Stimulated activated CD4-positive, alpha-beta T cell treated with anti-CD3 and anti-CD28 coated beads, Interleukin-2, amount 100 ng/mL, for 4 hours (primary cell): ENCODE results near the gene GSN.

ENCODE experiments used
- DNase-seq: peaks from one replicate; pipeline ENCODE4 v3.0.0-alpha.2; 2020; ENCODE audit warnings: low read depth

The GSN gene

DNA sequence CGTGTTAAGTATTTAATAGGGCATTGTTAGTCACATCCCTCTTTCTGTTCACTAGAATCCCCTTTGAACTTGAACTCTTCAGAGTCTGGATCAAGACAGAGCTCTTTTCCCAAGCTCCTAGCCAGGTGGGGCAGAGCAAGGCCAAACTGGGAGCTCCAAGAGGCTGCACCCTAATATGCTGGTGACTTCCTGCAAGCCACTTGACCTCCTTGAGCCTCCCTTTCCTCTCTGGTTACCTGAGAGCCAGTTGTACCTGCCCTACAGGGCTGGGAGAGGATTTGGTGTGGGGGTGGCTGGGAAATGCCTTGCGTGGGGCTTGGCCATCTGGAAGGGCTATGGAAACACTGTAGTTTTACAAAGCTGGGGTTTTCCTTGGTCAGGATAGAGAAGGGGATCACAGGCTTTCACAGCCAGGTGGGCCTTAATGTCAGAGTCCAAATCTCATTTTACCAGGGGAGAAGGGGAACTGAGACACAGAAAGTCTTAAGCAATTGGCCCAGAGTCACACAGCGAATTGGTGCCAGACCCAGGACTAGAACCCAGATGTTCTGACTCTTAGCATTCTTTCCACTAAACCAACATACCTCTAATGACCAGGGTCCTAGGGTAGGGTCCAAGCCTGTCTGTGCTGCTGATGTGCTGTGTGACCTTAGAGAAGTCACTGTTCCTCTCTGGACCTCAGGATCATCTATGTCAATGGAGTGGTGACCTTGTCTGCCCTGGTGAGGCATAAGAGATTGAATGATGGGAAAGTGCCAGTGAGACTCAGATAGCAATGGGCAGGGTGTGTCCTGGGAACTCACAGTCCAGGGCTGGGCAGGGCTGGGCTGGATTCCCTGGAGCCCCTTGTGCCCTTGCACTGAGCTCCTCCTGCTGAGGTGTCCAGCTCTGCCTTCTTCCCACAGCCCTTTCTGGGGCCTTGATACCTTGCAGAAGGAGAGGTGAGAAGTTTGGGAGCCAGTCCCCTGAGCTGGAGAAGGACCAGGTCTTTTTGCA is 35.8 kb downstream of the GSN start:
- no peak for DNase-seq

DNA sequence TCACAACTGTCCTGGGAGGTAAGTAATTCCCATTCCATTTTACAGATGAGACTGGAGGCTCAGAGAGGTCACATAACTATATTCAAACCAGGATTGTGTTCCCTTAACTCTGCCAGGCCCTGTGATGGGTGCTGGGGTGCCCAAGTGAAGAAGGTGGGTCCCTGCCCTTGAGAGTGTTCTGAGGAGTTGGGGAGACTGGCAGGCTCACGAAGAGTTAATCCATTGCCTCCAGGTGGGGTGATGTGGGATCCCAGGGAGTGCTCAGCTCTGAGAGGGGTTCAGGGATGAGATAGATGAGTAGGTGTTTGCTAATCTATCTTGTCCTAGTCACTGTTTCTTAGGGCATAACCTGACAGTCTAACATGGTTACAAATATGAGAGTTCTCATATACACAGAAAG is 36.7 kb downstream of the GSN start:
- no peak for DNase-seq

DNA sequence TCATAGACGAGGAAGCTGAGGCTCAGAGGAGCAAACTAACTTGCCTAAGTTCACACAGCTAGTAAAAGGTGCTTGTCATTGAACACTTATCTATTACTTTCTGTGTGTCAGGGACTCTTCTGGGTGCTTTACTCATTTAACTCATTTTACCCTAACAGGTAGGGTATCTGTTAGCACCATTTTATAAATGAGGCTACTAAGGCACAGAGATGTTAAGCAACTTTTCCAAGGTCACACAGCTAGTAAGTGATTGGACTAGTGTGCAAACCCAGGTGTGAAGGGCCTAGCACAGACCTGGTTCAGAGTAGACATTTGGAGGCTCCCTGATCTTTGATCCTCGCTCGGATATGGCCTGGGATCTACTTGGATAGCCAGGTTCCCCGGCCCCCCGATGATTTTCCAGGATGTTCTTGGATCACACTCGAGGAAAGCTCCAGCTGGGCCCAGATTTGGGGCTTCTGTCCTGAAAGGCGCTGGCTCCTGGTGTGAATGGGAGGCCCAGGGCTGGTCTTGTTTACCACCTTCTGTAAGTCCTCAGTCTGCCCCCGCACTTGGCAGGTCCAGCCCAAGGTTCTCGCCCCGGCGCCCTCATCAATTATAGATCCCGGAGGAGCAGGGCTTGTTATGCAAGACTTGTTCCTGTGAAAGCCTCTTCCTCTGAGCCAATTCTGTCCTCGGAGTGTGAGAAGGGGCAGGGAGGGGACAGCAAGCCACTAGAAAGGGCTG is 37.5 kb downstream of the GSN start:
- no peak for DNase-seq

DNA sequence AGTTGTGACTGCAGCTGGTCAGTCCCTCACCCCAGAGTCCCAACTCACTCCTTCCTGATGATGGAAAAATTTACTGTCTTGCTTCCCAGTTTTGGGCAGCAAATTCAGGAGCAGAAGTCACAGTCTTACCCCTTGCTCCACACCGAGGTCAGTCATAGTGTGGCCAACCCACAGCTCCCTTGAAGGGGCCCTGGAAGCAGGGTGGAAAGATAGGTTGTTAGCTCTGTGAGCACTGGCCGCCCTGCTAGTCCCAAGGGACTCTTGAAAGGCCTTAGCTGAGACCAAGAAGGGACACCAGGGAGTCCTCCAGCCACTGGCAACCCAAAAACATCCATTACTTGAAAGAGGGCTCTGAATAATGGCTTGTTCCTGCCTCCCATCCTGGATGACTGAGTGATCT is 40.0 kb downstream of the GSN start:
- DNase-seq, result no peak

DNA sequence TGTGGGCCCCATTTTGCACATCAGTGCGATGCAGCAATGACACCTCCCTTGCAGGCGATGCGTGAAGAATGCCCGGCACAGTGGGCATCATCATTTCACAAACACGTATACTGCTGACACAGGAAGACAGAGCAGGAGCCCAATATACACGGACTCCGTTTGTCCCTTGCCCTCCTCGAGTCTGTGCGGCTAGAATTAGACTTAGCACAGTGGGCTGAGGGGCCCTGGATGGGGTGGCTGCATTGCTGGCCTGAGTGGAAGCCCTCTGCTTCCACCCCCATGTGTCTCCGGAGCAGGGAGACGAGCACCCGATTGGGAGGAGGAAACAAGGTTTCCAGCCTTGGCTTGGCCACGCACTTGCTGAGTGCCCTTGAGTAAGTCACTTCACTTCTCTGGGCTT is 40.8 kb downstream of the GSN start:
- no peak for DNase-seq

DNA sequence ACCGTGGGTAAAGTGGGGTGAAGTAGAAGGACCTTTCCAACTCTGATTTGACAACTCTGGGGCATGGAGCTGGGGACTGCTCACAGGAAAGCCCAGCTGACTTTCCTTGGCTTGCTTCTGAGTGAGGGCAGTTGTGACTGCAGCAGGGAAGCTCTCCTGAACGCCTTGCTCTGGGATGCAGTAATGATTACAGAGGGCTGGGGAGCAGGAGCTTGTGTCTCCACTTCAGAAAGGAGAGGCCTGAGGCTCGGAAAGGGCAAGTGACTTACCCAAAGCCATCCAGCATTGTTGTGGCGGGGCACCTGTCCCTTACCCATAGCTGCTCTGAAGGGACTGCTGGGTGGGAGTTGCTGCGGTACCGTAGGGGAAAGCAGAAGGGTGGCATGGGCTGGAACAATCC is 41.2 kb downstream of the GSN start:
- no peak for DNase-seq

DNA sequence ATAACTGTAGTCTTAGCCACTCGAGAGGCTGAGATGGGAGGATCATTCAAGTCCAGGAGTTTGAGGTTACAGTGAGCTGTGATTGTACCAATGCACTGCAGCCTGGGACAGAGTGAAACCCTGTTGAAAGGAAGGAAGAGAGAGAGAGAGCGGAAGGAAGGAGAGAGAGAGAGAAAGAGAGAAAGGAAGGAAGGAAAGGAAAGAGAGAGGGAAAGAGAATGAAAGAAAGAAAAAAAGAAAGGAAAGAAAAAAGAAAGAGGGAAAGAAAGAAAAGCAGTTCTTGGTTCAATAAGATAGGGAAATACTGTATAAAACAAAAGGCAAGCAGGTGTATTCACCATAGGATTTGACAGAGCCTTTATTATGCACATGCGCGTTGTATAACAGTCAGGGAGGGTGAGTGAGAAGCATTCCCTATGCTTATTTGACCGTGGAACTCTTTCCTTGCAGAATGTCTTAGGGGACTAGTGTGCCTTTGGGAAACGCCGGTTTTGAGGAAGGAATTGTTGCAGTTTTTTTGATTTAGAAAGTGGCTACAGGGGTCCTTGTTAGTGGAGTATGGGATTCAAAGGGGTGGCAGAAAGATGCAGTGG is 42.0 kb downstream of the GSN start:
- DNase-seq, result no peak

DNA sequence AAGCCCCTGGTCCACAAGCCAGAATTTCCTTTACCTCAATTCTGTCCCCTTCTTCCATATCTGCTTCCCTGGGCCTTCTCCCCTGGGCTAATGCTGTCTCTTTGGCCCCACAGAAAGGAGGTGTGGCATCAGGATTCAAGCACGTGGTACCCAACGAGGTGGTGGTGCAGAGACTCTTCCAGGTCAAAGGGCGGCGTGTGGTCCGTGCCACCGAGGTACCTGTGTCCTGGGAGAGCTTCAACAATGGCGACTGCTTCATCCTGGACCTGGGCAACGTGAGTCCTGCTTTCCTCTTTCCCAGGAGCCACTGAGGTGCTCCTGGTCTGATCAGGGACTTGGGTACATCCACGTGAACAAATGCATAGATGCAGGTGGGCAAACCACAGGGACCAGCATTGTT is 42.6 kb downstream of the GSN start:
- no peak for DNase-seq

DNA sequence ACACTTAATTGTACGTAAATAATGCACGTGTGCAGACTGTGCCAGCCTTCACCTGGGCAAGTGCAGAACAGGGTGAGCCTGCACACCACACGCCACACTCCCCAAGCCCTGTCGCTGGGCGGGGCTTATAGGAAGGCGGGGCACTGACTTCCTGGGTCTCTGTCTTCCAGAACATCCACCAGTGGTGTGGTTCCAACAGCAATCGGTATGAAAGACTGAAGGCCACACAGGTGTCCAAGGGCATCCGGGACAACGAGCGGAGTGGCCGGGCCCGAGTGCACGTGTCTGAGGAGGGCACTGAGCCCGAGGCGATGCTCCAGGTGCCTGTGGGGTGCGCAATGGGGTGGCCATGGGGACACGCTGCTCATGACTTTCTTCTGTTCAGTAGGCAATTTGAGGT is 44.2 kb downstream of the GSN start:
- DNase-seq, result no peak

DNA sequence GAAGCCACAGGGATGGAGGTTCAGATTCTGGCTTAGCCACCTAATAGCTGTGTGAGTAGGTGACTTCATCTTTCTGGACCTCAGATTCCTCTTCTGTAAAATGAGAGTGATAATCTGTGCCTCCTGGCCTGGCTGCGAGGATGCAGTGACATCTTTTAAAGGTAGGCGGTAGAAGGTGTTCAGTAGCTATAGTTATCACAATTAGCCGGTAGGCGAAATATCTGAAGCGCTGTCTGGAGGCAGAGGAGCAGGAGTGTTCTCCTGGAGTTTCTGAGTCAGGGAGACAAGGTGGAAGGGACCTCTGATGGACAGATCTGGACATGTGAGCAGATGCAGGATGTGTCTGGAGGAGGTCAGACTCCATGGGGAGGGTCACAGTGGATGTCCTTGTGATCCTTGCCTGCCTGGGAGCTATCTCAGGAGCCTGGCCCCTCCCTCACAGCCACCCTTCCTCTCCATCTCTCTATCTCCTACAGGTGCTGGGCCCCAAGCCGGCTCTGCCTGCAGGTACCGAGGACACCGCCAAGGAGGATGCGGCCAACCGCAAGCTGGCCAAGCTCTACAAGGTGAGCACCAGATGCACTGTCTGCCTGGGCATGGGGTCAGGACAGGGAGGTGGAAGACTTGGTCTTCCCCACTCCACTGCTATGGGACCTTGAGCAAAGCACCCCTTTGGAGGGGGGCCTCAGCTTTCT is 45.6 kb downstream of the GSN start:
- DNase-seq, result no peak

DNA sequence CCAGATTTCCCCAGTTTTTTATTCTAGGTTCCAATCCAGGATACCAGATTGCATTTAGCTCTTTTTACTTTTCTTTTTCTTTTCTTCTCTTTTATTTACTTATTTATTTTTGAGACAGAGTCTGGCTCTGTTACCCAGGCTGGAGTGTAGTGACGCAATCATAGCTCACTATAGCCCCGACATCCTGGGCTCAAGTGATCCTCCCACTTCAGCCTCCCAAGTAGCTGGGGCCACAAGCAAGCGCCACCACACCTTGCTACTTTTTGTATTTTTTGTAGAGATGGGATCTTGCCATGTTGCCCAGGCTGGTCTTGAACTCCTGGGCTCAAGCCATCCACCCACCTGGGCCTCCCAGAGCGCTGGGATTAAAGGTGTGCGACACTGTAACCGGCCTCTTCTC is 48.4 kb downstream of the GSN start:
- DNase-seq, result no peak

DNA sequence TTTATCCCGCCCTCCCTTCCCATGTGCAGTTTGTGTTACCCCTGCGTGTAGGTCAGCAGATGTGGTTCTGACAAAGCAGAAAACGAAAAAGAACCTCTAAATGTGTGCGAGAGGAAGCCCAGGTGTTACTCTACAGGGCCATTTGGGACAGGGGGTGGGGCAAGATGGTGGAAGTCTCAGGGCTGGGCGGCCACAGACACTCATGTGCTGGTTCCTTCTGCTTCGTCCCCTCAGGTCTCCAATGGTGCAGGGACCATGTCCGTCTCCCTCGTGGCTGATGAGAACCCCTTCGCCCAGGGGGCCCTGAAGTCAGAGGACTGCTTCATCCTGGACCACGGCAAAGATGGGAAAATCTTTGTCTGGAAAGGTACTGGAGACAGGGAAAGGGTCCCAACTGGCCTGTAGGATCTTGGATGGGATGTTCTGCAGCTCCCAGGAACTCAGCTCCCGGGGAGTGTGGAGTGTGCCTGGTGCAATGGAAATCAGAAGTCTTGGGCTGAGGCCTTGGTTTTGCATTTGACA is 49.0 kb downstream of the GSN start:
- no peak for DNase-seq

DNA sequence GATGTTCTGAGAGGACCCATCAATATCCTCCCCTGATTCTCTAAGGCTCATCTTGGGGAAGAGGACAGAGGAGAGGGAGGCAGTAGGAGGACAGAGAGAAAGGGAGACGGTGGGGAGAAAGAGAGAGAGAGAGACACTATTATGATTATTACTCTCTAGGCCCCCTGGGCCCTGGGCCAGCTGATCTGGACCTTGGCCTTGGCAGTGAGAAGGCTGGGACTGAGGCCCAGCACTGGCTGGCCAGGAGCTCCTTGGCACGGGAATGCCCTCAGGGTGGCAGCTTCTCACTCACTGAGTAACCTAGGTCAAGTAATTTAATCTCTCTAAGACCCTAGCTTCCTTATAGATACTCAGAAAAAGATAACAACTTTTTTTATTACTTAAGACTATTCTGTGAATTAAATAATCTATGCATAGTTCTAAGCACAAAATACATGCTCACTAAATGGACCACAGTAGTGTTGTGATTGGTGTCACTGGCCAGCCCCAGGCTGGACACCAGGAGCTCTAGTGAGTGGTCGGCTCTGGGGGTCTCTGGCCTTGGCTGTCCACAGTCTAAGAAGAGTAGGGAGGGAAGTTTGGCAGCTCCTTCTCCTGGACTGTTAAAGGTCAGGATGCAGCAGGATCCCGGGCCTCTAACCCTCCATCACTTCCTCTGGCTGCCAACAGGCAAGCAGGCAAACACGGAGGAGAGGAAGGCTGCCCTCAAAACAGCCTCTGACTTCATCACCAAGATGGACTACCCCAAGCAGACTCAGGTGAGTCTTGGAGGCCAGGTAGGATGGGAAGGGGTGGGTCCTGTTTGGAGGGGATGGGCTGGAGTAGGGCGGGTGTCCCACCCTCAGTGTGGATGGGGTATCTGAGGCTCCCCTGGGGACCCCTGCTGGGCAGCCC is 50.0 kb downstream of the GSN start:
- DNase-seq, result no peak

DNA sequence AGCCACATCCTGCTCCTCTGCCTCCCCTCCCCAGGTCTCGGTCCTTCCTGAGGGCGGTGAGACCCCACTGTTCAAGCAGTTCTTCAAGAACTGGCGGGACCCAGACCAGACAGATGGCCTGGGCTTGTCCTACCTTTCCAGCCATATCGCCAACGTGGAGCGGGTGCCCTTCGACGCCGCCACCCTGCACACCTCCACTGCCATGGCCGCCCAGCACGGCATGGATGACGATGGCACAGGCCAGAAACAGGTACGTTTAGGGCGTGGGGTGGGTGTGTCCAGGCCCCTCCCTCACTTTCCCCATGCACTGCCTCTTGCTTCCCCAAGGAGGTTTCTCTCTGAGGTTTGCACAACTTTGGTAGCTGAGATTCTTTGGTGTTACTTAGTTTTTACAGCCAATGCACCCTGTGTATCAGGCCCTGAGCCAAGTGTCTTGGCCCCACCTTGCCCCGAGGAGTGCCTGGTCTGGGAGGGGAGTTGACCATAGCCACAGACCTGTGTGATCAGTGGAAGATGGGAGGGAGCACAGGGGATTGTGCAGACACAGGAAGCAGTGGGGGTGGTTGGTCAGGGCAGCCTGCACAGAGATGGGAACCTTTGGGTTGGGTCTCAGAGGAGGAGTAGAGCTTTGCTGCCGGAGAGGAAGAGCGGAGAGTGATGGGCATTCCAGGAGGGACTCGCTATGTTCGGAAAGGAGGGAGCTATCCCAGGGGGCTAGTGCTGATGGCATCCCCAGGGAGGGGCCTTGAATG is 50.8 kb downstream of the GSN start:
- no peak for DNase-seq

DNA sequence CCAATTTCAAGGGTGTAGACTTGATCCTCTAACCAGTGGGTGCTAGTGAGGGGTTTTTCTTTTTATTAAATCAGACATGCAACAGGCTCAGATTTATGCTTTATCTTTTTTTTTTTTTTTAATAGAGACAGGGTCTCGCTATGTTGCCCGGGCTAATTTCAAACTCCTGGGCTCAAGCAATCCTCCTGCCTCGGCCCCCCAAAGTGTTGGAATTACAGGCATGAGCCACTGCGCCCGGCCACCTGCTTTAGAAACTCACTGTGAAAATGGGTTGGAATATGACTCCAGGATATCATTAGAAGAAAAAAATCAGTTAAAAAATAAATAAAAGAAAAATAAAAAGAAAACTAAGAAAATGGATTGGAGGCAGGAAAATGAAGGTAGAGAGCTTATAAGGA is 51.4 kb downstream of the GSN start:
- no peak for DNase-seq

DNA sequence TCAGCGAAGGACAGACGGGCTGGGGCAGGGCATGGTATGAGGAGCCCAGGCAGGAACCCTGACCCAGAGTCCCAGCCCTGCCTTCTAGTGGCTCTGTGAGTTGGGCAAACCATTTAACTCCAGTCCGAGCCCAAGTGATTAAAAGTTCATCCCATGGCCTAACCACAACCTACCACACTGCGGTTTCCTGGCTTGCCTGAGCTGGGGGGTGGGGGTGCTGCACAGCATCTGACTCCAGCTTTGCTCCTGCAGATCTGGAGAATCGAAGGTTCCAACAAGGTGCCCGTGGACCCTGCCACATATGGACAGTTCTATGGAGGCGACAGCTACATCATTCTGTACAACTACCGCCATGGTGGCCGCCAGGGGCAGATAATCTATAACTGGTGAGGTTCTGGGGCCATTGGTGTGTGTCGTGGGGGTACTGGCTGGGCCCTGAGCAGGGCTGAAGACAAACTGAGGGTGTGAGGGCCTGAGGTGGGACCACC is 53.1 kb downstream of the GSN start:
- DNase-seq, result no peak

DNA sequence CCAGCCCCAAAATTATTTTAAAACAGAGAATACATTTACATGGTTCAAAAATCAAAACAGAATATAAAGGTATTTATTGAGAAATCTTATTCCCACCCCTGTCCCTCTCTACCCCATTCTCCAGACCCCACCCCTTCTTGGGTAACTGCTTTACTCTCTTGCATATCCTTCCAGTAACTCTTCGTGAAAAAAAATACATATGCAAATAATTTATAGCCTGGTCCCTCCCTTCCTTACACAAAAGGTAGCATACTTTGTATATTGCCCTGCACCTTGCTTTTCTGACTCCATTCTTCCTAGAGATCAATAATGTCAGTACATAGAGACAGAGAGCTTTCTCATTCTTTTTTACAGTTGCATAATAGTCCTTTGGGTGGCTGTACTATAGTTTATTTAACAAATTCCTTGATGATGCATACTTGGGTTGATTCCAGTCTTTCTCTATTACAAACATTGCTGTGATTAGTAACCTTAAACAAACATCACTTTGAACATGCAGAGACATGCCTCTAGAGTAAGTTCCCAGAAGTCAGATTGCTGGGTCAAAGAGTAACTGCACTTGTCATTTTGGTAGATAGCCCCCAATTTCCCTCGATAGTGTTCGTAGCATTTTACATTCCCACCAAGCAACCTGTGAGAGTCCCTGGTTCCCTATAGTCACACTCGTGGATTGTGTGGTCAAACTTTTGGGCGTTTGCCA is 54.2 kb downstream of the GSN start:
- no peak for DNase-seq

DNA sequence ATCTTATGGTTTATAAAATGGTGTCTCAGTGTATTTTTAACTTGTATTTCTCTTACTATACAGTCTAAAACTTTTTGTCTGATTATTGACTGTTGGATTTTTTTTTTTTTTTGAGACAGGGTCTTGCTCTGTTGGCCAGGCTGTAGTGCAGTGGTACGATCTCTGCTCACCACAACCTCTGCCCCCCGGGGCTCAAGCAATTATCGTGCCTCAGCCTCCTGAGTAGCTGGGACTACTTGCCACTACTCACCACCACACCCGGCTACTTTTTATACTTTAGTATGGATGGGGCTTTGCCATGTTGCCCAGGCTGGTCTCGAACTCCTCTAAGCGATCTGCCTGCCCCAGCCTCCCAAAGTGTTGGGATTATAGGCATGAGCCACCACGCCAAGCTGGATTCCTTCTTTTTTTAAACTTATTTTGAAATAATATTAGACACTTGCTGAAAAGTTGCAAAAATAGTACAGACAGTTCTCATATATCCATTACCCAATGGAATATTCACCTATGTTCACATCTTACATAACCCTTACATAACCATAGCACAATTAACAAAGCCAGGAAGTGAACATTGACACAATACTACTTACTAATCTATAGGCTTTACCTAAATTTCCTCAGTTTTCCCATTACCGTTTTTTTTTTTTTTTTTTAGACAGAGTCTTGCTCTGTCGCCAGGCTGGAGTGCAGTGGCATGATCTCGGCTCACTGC is 54.9 kb downstream of the GSN start:
- no peak for DNase-seq
